Transverse colon (tissue), 4 donors: ENCODE data around the gene APOL5. TPM values are rescaled to one million over a fixed set of nuclear protein-coding genes. Genes with fewer than 3 reads are reported as not detected.

ENCODE experiments used
- DNase-seq: peaks from one replicate; pipeline ENCODE4 v3.0.0-alpha.2; 2019
- H3K27ac ChIP-seq, 4 donors: fragments of 200-600 bp; sonication (generic); 2 replicates each; pipeline ENCODE4 v1.5.1; 2016 to 2018; ENCODE audit warnings: inconsistent platforms in 4 of 4
- H3K27me3 ChIP-seq: fragments of 200-600 bp; sonication (generic); 2 replicates; pipeline ENCODE4 v1.5.1; 2017; ENCODE audit warnings: inconsistent platforms
- H3K36me3 ChIP-seq, 4 donors: fragments of 200-600 bp; sonication (generic); 2 replicates each; pipeline ENCODE4 v1.5.1; 2017 to 2019; ENCODE audit warnings: inconsistent platforms in 4 of 4
- H3K4me1 ChIP-seq, 4 donors: fragments of 200-600 bp; sonication (generic); 2 replicates each; pipeline ENCODE4 v1.5.1; 2017 to 2020; ENCODE audit warnings: inconsistent platforms in 4 of 4
- H3K4me3 ChIP-seq, 4 donors: fragments of 200-600 bp; sonication (generic); 1 replicate in 1 of 4; 2 replicates in 3 of 4; pipeline versions ENCODE4 v1.5.1 to v1.6.1; 2017 to 2019; ENCODE audit warnings: inconsistent platforms in 4 of 4
- H3K9me3 ChIP-seq, 2 donors: fragments of 200-600 bp; sonication (generic); 2 replicates each; pipeline ENCODE4 v1.5.1; 2017 to 2019; ENCODE audit warnings: inconsistent platforms in 2 of 2
- EP300 ChIP-seq: sonication (generic); formaldehyde crosslinking; IDR thresholded peaks from one replicate; pipeline ENCODE4 v1.6.1; 2017; ENCODE audit warnings: antibody characterized with exemption, low read depth
- POLR2A ChIP-seq: fragments of 450-650 bp; IDR thresholded peaks from one replicate; pipeline ENCODE4 v1.6.1; 2016; ENCODE audit warnings: antibody characterized with exemption, mild to moderate bottlenecking, moderate library complexity
- POLR2AphosphoS5 ChIP-seq, 3 donors: sonication (generic); formaldehyde crosslinking; IDR thresholded peaks; one replicate each; pipeline ENCODE4 v1.6.1; 2016; ENCODE audit warnings: antibody characterized with exemption in 3 of 3
- WGBS, 2 donors: methylation state at CpG; one replicate each; pipeline ENCODE4 v1.1.5; 2018; ENCODE audit warnings: low coverage in 1 of 2; 5-methylcytosine and 5-hydroxymethylcytosine counted together
- in situ Hi-C, 4 donors: fragments of 200-750 bp; cut with MboI; loops; one replicate each; pipeline versions ENCODE4 v1.15.0 to v1.15.1; 2017; ENCODE audit warnings: low sequenced_read_pairs in 3 of 4, low pct_ligation_motif_present in 1 of 4, low pct_unique_long_range_greater_than_20kb in 1 of 4
- intact Hi-C: fragments of 100-400 bp; cut with DNase I; formaldehyde crosslinking; loops from one replicate; pipeline ENCODE4 v1.15.1; 2023; ENCODE audit warnings: low total_unique reads
- total RNA-seq, 4 donors: library from RNA; depleted of rRNA; stranded (reverse); fragments of >200 nt; gene quantifications; one replicate each; pipeline ENCODE4 v1.1.0, GENCODE V29; 2016
- TF ChIP-seq, protein P1 (sequence below), 5 experiments: fragments of 200-600 bp in 3 of 5; fragments of 450-650 bp in 2 of 5; sonication (generic) in 3 of 5; IDR thresholded peaks; 1 replicate in 2 of 5; 2 replicates in 3 of 5; pipeline ENCODE4 v1.5.1; 2016 to 2017; ENCODE audit warnings: antibody characterized with exemption in 5 of 5, inconsistent platforms in 3 of 5, mild to moderate bottlenecking in 2 of 5, moderate library complexity in 1 of 5

APOL5 gene
- total RNA-seq, 4 donors from 2014 or later: not detected

DNA sequence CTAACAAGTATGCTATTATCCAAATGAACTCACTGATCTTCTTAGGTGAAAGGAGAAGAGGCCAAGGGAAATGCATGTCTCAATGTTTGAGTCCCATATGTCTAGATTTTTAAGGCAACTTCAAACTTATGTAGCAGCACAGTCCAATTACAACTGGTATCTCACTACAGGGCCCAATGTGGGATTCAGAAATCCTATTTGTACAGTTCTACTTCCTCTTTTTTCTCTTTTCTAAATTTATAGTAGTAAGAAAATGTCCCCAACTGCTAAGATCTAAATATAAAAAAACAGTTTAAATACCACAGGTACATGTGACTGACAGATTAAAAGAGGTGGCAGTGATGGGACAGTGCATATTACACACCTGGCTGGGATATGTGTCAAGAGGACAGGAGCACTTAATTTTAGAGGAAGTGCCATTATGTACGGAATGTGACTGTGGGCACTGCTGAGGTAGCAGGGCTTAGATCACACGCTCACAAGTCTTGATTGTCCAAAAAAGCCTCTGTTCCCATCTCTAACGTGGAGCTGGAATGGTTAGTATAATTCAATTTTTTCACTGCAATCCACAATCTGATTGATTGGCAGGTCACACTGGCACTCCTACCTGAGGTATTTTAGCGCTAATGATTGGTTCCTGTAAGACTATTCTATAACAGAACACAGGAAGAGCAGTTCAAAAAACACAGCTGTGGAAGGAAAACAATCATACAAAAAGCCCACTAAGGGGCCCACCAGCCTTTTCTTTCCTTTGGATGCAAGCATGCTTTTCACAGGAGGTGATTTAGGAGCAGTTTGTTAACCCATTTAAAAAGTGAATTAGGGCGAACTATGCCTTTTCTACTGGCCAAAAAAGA is 34.6 kb downstream of the APOL5 start:
- Histone ChIP-seq H3K36me3 (peaks cover 0 to 8% (median 0%) of the 10 kb centered on the region in 4 donors), H3K27me3 (no peaks in the 10 kb centered on the region), H3K27ac (no peak overlapping the region), H3K9me3 (no peaks in the 10 kb centered on the region), H3K4me3 (no peak overlapping the region), H3K4me1 (peaks cover 0 to 8% (median 0%) of the 10 kb centered on the region in 4 donors)
- TF ChIP-seq POLR2AphosphoS5 (IDR thresholded peaks at IDR 0.05) (no peak), POLR2A (no peak), EP300 (no peak)
- TF ChIP-seq, protein P1, sequence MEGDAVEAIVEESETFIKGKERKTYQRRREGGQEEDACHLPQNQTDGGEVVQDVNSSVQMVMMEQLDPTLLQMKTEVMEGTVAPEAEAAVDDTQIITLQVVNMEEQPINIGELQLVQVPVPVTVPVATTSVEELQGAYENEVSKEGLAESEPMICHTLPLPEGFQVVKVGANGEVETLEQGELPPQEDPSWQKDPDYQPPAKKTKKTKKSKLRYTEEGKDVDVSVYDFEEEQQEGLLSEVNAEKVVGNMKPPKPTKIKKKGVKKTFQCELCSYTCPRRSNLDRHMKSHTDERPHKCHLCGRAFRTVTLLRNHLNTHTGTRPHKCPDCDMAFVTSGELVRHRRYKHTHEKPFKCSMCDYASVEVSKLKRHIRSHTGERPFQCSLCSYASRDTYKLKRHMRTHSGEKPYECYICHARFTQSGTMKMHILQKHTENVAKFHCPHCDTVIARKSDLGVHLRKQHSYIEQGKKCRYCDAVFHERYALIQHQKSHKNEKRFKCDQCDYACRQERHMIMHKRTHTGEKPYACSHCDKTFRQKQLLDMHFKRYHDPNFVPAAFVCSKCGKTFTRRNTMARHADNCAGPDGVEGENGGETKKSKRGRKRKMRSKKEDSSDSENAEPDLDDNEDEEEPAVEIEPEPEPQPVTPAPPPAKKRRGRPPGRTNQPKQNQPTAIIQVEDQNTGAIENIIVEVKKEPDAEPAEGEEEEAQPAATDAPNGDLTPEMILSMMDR (IDR thresholded peaks at IDR 0.05): no peak
- DNase-seq: no peak
- intact Hi-C loops: no loop called here
- WGBS, 2 donors: 75 to 92% methylated on average over 2 to 5 of the region's 5 CpGs
- in situ Hi-C loops: no loop called here

DNA sequence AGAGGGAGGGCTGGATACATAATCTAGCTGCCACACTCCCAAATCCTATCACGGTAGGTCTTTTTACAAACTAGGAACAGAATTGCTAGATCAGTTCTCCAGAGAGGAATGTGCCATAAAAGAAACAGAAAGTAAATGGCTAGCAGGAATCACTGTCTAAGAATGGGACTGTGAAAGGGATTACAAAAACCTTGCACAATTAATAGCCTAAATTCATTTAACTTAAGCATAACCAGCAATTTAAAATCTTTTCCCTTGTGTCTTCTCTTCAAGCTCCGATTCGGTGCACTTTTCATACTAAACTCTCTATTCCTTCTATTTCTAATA is 35.2 kb downstream of the APOL5 start:
- peaks cover 0 to 11% (median 0%) of the 10 kb centered on the region in 4 donors for H3K4me1 ChIP-seq
- WGBS, 2 donors: 69 to 75% methylated on average over 3 of the region's 3 CpGs
- intact Hi-C loops (no loop called here), in situ Hi-C loops (no loop called here)
- no peak overlapping the region for H3K27ac ChIP-seq
- TF ChIP-seq POLR2AphosphoS5 (IDR thresholded peaks at IDR 0.05): no peak
- no peak for TF ChIP-seq POLR2A
- TF ChIP-seq, protein P1 (IDR thresholded peaks at IDR 0.05): no peak
- TF ChIP-seq EP300: no peak
- no peak for DNase-seq
- no peaks in the 10 kb centered on the region for H3K27me3 ChIP-seq
- no peak overlapping the region for H3K4me3 ChIP-seq
- H3K9me3 ChIP-seq: no peaks in the 10 kb centered on the region
- peaks cover 0 to 8% (median 0%) of the 10 kb centered on the region in 4 donors for H3K36me3 ChIP-seq

DNA sequence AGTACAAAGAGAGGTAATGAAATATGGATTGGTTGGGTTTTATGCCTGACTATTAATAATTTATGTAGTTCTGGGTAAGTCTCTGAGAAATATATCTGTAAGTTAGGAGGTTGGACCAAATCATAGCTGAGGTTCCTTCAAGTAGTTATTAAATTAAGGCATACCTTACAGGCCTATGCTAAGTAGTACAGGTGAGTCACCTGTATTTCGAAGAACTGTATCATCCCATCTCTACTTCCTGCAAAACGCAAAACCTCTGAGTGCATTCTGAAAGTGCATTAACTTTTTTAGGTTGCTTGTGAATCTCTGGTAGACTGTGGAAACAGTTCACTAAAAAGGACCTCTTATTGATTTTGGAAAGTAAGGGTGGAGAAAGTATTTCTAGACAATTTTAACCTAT is 37.1 kb downstream of the APOL5 start:
- Histone ChIP-seq H3K27ac (no peak overlapping the region), H3K27me3 (no peaks in the 10 kb centered on the region), H3K36me3 (peaks cover 0 to 14% (median 0%) of the 10 kb centered on the region in 4 donors), H3K9me3 (no peaks in the 10 kb centered on the region), H3K4me1 (peaks cover 0 to 11% (median 0%) of the 10 kb centered on the region in 4 donors), H3K4me3 (no peak overlapping the region)
- no peak for TF ChIP-seq POLR2AphosphoS5 (IDR thresholded peaks at IDR 0.05)
- TF ChIP-seq POLR2A: no peak
- TF ChIP-seq, protein P1 (IDR thresholded peaks at IDR 0.05): no peak
- no peak for TF ChIP-seq EP300
- intact Hi-C loops: no loop called here
- in situ Hi-C loops: no loop called here
- WGBS, 2 donors: 87% methylated on average over 2 of the region's 2 CpGs; no CpG with 5 or more reads in 1 of the 2 donors
- no peak for DNase-seq

DNA sequence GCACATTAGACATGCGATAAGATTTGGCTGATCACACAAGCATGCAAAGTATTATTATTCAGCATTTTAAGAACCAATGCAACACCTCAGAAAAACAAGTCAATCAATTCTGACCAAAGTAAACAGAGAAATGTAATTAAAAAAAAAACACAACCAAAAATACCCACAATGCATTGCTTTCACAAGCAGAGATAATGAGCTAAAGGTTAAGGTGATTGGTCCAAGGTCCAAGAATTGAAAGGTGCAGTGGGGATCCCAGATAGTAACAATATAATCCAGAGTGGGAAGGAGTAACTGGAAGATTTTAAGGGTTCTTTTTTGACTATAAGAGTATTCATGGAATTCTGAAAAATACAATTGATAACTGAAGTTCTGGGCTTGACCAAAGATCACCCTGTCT is 39.0 kb downstream of the APOL5 start:
- no peaks in the 10 kb centered on the region for H3K9me3 ChIP-seq
- TF ChIP-seq EP300 (no peak), POLR2AphosphoS5 (IDR thresholded peaks at IDR 0.05) (no peak), POLR2A (no peak)
- TF ChIP-seq, protein P1 (IDR thresholded peaks at IDR 0.05): no peak
- in situ Hi-C loops (no loop called here), intact Hi-C loops (no loop called here)
- WGBS, 2 donors: 80 to 89% methylated on average over 1 of the region's 1 CpG
- no peak overlapping the region for H3K27ac ChIP-seq
- H3K4me1 ChIP-seq: peaks cover 0 to 11% (median 0%) of the 10 kb centered on the region in 4 donors
- H3K36me3 ChIP-seq: peaks cover 0 to 14% (median 0%) of the 10 kb centered on the region in 4 donors
- DNase-seq: no peak
- no peak overlapping the region for H3K4me3 ChIP-seq
- no peaks in the 10 kb centered on the region for H3K27me3 ChIP-seq
